ENCODE measurements around the gene RHEB.
"Not testable (repeated sequence)": the region's sequence is repeated elsewhere in the genome, so short reads cannot be mapped to it uniquely, and the experiment has no call there.

- TF ChIP-seq CTCF (IDR thresholded peaks at IDR 0.05); POLR2AphosphoS5 (IDR thresholded peaks at IDR 0.05; ENCODE audit: low read depth, low read length); EP300 (IDR thresholded peaks at IDR 0.05; ENCODE audit: borderline replicate concordance in 1 of 2, low read depth in 1 of 2, low read length in 1 of 2); REST (IDR thresholded peaks at IDR 0.05; ENCODE audit: low read depth, low read length); NFIC (IDR thresholded peaks at IDR 0.05; ENCODE audit: borderline replicate concordance); JUND (IDR thresholded peaks at IDR 0.05); NRF1 (IDR thresholded peaks at IDR 0.05; ENCODE audit: low read depth, low read length); RXRA (IDR thresholded peaks at IDR 0.05; ENCODE audit: borderline replicate concordance, low read depth): not testable (repeated sequence)
Observed at GRCh38 chr7:151518947-151519764, 539 bp downstream of the RHEB start.
